ENCODE measurements around the gene REM2.

GRCh38 chr14:22856428-22856827, 26.6 kb upstream of the REM2 start:
- TF ChIP-seq CTCF (IDR thresholded peaks at IDR 0.05; ENCODE audit: insufficient read depth, low read depth, low read length) = no peak
- TF ChIP-seq EZH2 (IDR thresholded peaks at IDR 0.05; ENCODE audit: insufficient read depth, low read length) = no peak
